ENCODE measurements around the gene LCE6A. TPM values are rescaled to one million over a fixed set of nuclear protein-coding genes. Genes with fewer than 3 reads are reported as not detected.

Gene LCE6A
- total and polyA plus RNA-seq, 2 donors (not counting 1 experiment from before 2014, with no cell fraction given) = not detected

DNA sequence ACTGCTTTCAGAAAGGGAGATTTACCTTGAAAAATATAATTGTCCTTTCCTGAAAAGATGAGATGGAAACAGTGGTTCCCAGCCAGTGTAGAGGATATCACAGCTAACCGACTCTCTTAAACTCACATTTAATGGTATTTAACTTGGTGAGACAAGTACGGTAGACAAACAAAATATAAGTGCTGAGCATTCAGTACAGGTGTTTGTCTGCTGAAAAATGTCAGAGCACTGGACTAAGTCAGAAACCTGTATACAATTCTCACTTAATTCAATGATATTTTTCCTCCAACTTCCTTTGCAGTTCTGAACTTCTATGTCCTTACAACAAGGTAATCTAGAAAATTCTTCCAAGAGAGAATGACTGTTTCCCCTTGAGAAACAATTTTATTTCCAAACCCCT lies 31.0 kb upstream of the LCE6A start, which contains the start of gene LCE1B:
LCE1B (plus strand) TSS at position 301 of the 400 bp plus-strand sequence. CDS start 476 bp downstream, outside the sequence.
- Histone ChIP-seq H3K27me3 (ENCODE audit: control insufficient read depth, insufficient read depth, low read length) (no peaks in the 10 kb centered on the region), H4K20me1 (ENCODE audit: control insufficient read depth, extremely low read depth, insufficient read depth, low read length) (no peaks in the 10 kb centered on the region), H3K4me2 (ENCODE audit: extremely low read depth, insufficient read depth, low read length) (no peak within 1 kb of the TSS), H3K4me3 (replicated peaks in 1 of 4; ENCODE audit: control extremely low read depth in 1 of 4, insufficient read depth in 1 of 4, low read depth in 3 of 4, low read length in 4 of 4) (no peak within 1 kb of the TSS), H3K9me3 (ENCODE audit: control insufficient read depth, insufficient read depth, low read depth, low read length) (no peaks in the 10 kb centered on the region), H3K36me3 (ENCODE audit: control insufficient read depth, insufficient read depth, low read length) (no peaks in the 10 kb centered on the region), H3K27ac (ENCODE audit: insufficient read depth, low read length) (no peak within 1 kb of the TSS), H3K79me2 (ENCODE audit: control insufficient read depth, insufficient read depth, low read length) (no peaks in the 10 kb centered on the region), H2AFZ (ENCODE audit: low read length) (no peak within 1 kb of the TSS), H3K4me1 (ENCODE audit: control insufficient read depth, extremely low read depth, insufficient read depth, low read length) (no peaks in the 10 kb centered on the region), H3K9ac (ENCODE audit: insufficient read depth, low read length) (no peak within 1 kb of the TSS)
- no peak for DNase-seq (ENCODE audit: low read depth in 2 of 2)
- TF ChIP-seq, protein P1, sequence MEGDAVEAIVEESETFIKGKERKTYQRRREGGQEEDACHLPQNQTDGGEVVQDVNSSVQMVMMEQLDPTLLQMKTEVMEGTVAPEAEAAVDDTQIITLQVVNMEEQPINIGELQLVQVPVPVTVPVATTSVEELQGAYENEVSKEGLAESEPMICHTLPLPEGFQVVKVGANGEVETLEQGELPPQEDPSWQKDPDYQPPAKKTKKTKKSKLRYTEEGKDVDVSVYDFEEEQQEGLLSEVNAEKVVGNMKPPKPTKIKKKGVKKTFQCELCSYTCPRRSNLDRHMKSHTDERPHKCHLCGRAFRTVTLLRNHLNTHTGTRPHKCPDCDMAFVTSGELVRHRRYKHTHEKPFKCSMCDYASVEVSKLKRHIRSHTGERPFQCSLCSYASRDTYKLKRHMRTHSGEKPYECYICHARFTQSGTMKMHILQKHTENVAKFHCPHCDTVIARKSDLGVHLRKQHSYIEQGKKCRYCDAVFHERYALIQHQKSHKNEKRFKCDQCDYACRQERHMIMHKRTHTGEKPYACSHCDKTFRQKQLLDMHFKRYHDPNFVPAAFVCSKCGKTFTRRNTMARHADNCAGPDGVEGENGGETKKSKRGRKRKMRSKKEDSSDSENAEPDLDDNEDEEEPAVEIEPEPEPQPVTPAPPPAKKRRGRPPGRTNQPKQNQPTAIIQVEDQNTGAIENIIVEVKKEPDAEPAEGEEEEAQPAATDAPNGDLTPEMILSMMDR (conservative IDR thresholded peaks at IDR 0.05 in 1 of 2, IDR thresholded peaks at IDR 0.05 in 1 of 2; ENCODE audit: low read depth in 1 of 2, low read length in 2 of 2) = no peak
- no peak for TF ChIP-seq EZH2 (IDR thresholded peaks at IDR 0.05; ENCODE audit: low read length, missing control alignments)

DNA sequence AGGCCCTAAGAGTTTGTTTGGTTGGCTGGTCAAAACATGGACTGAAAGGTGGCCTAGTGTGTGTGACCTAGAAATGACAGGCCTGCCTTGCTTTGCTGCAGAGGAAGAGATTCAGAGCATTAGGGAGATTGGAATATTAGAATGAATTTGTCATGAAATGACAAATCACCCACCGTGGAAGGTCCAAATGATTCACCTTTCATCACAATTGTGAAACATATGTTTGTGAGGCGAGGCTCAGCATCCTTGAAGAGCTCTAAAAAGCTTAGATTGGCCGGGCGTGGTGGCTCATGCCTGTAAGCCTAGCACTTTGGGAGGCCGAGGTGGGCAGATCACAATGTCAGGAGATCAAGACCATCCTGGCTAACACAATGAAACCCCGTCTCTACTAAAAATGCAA lies 25.3 kb upstream of the LCE6A start:
- DNase-seq (ENCODE audit: low read depth in 2 of 2) = no peak
- Histone ChIP-seq H3K27ac (ENCODE audit: insufficient read depth, low read length) (no peak overlapping the region), H3K4me1 (ENCODE audit: control insufficient read depth, extremely low read depth, insufficient read depth, low read length) (no peaks in the 10 kb centered on the region), H3K4me3 (replicated peaks in 1 of 4; ENCODE audit: control extremely low read depth in 1 of 4, insufficient read depth in 1 of 4, low read depth in 3 of 4, low read length in 4 of 4) (no peak overlapping the region), H3K9me3 (ENCODE audit: control insufficient read depth, insufficient read depth, low read depth, low read length) (no peaks in the 10 kb centered on the region), H3K79me2 (ENCODE audit: control insufficient read depth, insufficient read depth, low read length) (no peaks in the 10 kb centered on the region), H3K4me2 (ENCODE audit: extremely low read depth, insufficient read depth, low read length) (no peak overlapping the region), H3K36me3 (ENCODE audit: control insufficient read depth, insufficient read depth, low read length) (no peaks in the 10 kb centered on the region), H2AFZ (ENCODE audit: low read length) (no peak overlapping the region), H3K9ac (ENCODE audit: insufficient read depth, low read length) (no peak overlapping the region), H3K27me3 (ENCODE audit: control insufficient read depth, insufficient read depth, low read length) (no peaks in the 10 kb centered on the region), H4K20me1 (ENCODE audit: control insufficient read depth, extremely low read depth, insufficient read depth, low read length) (no peaks in the 10 kb centered on the region)
- TF ChIP-seq, protein P1 (conservative IDR thresholded peaks at IDR 0.05 in 1 of 2, IDR thresholded peaks at IDR 0.05 in 1 of 2; ENCODE audit: low read depth in 1 of 2, low read length in 2 of 2) = no peak
- no peak for TF ChIP-seq EZH2 (IDR thresholded peaks at IDR 0.05; ENCODE audit: low read length, missing control alignments)

DNA sequence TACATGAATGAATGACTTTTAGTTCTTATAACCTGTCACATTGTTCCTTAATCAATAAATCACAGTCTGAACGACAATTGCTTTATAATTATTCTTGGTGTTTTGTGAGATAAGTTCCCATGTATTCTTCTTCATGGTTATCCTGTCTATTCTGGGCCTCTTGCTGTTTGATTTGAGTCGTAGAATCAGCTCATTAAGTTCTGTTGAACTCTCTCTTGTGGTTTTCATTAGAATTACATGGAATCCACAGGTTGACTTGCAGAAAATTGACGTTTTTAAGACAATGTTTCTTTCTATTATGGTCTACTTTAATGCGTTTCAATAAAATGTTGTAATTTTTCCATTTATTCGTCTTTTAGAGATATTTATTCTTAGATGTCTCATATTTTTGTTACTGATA lies 19.4 kb upstream of the LCE6A start:
- DNase-seq (ENCODE audit: low read depth in 2 of 2) = peak in 1 of 2 donors; percentile 69
- Histone ChIP-seq H3K27me3 (ENCODE audit: control insufficient read depth, insufficient read depth, low read length) (peaks cover 2% of the 10 kb centered on the region), H2AFZ (ENCODE audit: low read length) (no peak overlapping the region), H3K36me3 (ENCODE audit: control insufficient read depth, insufficient read depth, low read length) (no peaks in the 10 kb centered on the region), H3K9me3 (ENCODE audit: control insufficient read depth, insufficient read depth, low read depth, low read length) (no peaks in the 10 kb centered on the region), H3K4me1 (ENCODE audit: control insufficient read depth, extremely low read depth, insufficient read depth, low read length) (no peaks in the 10 kb centered on the region), H3K79me2 (ENCODE audit: control insufficient read depth, insufficient read depth, low read length) (no peaks in the 10 kb centered on the region), H3K27ac (ENCODE audit: insufficient read depth, low read length) (no peak overlapping the region), H3K4me2 (ENCODE audit: extremely low read depth, insufficient read depth, low read length) (no peak overlapping the region), H3K4me3 (replicated peaks in 1 of 4; ENCODE audit: control extremely low read depth in 1 of 4, insufficient read depth in 1 of 4, low read depth in 3 of 4, low read length in 4 of 4) (no peak overlapping the region), H4K20me1 (ENCODE audit: control insufficient read depth, extremely low read depth, insufficient read depth, low read length) (no peaks in the 10 kb centered on the region), H3K9ac (ENCODE audit: insufficient read depth, low read length) (no peak overlapping the region)
- no peak for TF ChIP-seq EZH2 (IDR thresholded peaks at IDR 0.05; ENCODE audit: low read length, missing control alignments)
- TF ChIP-seq, protein P1 (conservative IDR thresholded peaks at IDR 0.05 in 1 of 2, IDR thresholded peaks at IDR 0.05 in 1 of 2; ENCODE audit: low read depth in 1 of 2, low read length in 2 of 2) = peak in 1 of 2 donors; percentile 41
